GM18909 (cell line): Measurements from ENCODE around the gene IQGAP3.

ENCODE experiments used
- ATAC-seq: cut with Tn5 transposase; IDR thresholded peaks from one replicate; pipeline ENCODE4 v1.9.1; 2021; ENCODE audit warnings: mild to moderate bottlenecking; ENCODE audit not compliant: unreplicated experiment, poor library complexity

IQGAP3 gene

DNA sequence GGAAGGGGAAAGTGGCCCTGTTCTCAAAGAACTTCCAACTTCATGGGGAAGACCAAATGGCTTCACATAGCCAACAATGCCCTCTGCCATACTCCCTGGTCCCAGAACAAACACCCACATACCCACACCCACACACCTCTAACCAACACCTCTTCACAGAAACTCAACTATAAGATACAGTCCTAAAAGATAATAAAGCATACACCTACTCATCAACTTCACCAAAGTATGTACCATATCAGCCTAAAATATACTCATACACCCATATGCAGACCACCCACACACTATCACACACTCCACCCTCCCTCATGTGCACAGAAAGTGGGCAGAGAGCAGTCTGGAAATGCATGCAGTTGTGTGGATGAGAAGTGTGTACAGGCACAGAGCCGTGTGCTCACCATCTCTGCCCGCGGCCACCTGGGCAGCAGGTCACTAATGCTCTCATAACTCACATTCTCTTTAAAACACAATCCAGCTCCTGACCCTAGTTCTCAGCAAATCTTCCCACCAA is 27.7 kb downstream of the IQGAP3 start:
- ATAC-seq, result no peak

- ATAC-seq, result no peak
Measured at GRCh38 chr1:156543066-156543465, 29.3 kb downstream of the IQGAP3 start.

DNA sequence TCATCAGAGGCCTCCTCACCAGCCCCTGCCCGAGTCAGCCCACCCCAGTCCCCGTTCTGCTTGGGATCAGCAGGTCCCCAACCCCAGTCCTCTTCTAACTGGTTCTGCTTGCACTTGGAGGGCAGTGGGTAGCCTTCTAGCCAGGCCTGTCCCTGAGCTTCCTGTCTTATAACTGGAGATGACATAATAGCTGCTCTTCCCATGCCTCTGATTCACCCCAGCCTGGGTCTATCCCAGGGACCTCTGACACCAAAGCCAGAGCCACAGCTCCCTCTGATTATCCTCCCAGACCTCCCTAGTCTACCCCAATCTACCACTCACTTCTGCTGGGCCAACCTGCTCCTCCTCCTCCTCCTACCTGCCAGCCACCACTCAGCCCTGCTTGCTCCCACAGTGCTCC is 31.4 kb downstream of the IQGAP3 start:
- ATAC-seq, result no peak

DNA sequence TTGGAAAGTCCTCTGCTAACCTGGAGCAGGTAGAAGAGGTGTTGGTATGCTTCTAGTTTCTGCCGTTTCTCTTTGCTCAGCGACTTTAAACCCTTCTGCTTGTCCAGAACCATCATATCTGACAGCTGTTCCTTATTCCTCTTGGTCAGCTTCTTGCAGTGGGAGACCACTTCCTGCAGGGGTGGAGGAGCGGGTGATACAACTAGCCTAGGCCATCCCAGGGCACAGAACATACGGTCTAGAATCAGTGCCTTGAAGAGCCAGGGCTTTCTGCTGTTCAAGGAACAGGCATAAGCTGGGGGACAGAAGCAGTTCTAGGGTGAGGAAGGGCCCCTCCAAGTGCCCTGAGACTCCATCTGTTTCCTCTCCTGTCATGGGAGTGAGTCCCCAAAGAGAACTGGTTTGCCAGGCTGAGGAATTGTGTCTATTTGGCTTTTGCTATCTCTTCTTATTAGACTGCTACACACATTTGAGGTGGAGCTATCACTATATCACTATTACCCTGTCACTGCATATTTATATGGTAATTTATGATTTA is 32.5 kb downstream of the IQGAP3 start:
- no peak for ATAC-seq

DNA sequence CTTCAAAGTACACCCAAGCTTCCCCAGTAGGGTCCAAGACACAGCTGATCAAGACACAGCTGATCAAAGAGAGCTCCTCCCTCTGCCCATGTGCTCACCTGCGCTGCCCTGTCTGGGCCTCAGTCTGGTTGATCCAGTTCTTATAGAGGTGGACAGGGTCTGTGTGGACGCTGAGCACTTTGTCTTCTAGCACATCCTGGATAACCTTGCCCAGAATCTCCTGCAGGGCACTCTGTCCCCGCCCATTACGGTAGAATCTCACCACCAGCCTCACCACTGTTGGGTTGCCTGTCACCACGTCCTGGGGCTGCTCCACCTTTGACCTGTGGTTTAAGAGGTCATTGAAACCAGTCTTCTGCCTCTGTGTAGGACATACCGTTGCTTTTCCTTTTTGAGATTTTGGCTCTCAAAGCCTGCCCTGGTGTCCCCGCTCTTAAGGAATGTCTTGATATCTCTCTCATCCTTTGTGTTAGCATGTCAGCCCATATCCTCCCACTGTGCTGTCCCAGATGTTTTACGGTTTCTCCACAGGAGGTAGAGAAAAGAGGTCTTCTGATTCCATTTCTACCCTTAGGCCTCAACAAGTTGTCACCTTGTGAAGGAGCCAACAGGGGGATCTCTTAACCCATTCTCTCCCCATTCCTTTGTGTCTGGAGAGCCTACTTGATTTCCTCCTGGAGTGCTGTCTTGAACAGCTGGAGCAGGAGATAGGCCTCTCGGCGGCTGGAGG is 33.5 kb downstream of the IQGAP3 start:
- no peak for ATAC-seq

- no peak for ATAC-seq
Measured at GRCh38 chr1:156537027-156537426, 35.3 kb downstream of the IQGAP3 start.

- no peak for ATAC-seq
Measured at GRCh38 chr1:156534424-156535060, 37.8 kb downstream of the IQGAP3 start.

DNA sequence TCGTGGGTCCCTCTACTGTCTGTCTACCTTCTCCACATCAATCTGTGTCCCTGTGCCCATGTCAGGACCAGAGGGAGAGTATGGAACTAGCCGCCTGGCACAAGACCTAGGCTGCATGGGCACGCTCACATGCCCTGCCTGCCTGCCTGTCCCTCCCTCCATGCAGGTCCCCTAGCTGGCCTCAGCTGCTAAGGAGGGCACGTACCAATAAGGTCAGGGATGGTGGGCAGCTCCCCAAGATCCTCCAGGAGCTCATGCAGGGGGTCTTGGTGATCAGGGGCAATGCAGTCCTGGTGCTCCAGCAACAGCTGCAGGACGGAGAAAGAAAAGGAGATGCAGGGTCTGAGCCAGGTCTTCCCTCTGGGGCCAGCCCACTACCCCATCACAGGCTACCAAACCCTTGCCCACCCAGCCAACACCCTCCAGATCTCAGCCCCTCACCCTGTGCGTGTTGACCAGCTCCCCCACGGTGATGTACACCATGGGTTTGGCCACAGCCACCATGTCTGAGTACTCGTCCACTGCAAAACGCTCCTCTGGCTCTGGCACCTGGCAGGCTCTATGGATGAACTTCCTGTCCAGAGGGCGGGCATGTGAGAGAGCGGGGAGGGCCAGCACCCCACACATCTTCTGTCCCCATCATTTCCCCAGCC is 38.7 kb downstream of the IQGAP3 start:
- ATAC-seq, result no peak

GRCh38 chr1:156532374-156532773 is 40.0 kb downstream of the IQGAP3 start:
- ATAC-seq, result no peak

- no peak for ATAC-seq
Measured at GRCh38 chr1:156530006-156530405, 42.4 kb downstream of the IQGAP3 start.

DNA sequence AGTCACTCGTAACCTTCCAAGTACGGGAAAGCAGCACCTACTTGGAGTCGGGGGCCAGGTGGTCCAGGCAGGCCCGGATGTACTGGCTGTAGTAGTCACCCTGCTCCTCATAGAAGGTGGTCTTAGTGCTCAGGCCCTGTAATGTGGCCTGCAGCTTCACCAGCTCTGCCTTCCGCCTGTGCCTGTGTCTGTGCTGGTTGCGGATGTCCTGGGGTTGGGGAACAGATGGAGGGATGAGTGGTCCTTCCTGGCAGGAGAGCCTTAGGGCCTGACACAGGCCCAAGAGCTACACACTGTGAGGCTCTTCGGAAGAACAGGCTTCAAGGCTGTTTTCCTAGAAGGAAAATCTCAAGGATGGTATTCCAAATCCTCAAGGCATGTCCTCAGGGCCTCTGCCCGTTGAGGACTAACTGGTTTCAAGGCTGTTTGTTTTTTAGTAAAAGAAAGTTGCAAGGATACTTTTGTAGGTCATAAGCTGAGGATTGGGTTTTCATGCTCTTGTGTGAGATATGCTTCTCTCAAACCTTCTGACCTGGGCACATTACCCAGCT is 43.4 kb downstream of the IQGAP3 start:
- ATAC-seq, result no peak

DNA sequence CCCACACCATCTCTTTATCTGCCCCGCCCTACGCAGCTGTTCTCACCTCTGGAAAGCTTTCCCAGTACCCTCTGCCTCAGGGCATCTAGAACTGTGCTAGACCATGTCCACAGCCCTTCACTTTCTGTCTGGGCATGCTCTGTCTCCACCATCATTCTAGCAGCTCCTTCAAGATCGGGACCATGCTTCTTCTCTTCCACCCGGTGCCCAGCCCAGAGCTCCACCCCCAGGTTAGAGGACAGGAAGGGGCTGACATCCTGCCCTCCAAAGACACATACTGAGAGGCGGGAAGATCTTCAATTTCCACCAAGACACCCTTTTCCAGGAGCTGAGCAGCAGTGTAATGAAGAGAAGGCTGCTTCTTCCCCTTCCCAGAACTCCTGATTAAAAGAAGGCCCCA is 44.1 kb downstream of the IQGAP3 start:
- no peak for ATAC-seq

DNA sequence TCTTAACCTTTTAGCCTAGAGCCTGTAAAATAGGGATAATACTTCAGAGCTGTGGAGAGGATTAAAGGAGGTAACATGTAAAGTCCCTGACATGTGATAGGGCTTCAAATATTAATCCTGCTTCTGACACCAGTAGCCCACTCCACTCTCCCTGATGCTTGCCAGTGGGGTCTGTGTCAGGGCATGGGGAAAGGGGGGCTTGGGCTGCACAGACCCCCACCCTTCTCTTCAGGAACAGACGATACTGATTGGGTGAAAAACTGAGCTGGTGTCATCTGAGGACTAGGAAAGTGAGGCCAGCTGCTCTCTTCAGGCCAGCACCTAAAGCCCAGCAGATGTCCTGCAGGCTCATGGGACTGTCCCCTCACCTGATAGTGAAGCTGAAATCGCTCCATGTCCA is 44.8 kb downstream of the IQGAP3 start:
- no peak for ATAC-seq

DNA sequence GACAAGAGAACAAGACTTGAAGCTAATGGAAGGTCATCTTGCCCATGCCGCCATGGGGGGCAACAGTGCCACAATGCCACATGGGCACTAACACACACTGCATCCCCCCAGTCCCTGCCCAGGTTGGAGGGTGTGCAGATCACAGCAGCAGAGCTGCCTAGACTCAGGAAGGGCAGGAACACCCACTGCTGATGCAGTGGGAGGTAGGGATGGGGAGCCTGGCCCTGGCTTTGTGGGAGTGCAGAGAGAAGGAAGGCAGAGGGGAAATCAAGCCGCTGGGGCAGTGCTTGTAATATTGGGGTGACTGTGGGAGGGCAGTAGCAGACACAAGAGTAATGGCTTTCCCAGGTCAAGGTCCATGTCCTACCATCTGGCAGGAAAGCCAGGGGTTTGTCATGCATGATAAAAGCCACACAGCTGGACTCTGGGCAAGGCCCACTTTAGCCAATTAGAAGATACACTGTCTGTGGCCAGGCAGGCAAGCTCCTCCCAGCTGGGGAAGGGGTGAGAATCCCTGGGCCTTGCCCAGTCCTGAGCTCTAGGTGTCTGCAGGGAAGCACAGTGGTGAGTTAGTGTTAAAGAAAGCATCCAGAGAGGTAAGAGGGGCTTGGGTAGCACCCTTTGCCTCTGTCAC is 46.4 kb downstream of the IQGAP3 start:
- no peak for ATAC-seq

- ATAC-seq, result no peak
Measured at GRCh38 chr1:156525071-156525501, 47.3 kb downstream of the IQGAP3 start.

GRCh38 chr1:156524481-156524869 is 47.9 kb downstream of the IQGAP3 start:
- ATAC-seq, result no peak

DNA sequence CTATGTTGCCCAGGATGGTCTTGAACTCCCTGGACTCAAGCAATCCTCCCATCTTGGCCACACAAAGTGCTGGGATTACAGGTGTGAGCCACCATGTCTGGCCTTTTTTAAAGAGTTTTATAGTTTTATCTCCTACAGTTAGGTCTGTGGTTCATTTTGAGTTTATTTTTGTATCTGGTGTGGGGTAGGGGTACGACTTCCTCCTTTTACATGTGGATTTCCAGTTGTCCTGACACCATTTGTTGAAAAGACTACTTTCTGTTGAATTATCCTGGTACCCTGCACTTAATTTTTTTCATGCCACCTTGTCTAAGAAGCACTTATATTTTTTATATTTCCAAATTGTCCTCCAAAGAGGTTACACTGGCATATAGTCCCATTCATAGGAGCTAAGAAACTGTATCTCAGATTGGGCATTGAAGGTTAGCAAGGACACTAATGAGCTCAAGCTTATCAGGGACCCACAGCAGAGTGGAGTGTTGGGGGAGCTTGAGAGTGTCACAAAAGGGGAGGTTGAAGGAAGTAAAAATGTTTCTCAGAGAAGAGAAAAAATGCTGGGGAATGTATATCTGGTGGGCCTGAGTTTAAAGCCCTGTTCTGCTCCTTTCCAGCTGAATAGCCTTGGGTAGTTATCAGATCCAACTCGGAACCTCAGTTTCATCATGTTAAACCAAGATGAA is 48.4 kb downstream of the IQGAP3 start:
- ATAC-seq, result no peak

- no peak for ATAC-seq
Measured at GRCh38 chr1:156522443-156522970, 49.9 kb downstream of the IQGAP3 start.

DNA sequence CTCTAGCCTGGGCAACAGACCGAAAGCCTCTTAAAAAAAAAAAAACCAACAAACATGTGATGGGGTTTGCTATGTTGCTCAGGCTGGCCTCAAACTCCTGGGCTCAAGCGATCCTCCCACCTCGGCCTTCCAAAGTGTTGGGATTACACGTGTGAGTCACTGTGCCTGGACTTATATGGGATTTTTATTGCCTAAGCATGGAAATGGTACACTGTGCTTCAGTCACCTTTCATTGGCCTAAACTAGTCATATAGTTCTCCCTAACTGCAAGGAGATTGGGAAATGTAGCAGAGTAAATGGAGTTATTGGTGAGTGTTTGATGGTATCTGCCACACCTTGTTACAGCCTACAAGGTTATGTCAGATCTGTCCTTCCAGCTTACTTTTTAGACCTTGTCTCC is 54.6 kb downstream of the IQGAP3 start:
- no peak for ATAC-seq

DNA sequence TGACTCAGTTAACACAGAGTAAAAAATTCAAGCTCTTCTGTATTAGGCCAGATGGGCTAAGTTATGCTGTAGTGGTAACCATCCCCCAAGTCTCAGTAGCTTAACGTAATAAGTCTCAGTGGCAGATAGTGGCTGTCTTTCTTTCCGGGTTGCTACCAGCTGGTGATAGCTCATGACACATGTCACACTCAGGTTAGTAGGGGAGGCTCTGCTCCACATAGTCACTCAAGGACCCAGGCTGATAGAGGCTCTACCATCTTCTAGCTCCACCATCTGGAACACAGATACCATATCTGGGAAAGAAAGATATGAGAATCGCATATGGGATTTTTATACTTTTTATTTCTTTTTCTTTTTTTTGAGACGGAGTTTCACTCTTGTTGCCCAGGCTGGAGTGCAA is 55.5 kb downstream of the IQGAP3 start:
- ATAC-seq, result no peak
